Activated naive CD4-positive, alpha-beta T cell treated with anti-CD3 and anti-CD28 coated beads, Interleukin-2, amount 10 ng/mL, durations not matched to agents 7 days and 5 days (primary cell): ENCODE data around the gene CARD8.

Experiments used
- CTCF ChIA-PET: fragments of 350-600 bp; sonication (Branson Sonifier 250); formaldehyde crosslinking; loops from one replicate; lab custom pipeline; 2021; ENCODE audit warnings: antibody characterized with exemption; lab: Charles Lee
- DNase-seq: peaks from one replicate; pipeline ENCODE4 v3.0.0-alpha.2; 2020
- H3K27ac Mint-ChIP-seq: one replicate; pipeline ENCODE4 v1.8.0; 2021; ENCODE audit warnings: mild to moderate bottlenecking, moderate library complexity, mixed read lengths
- H3K27me3 Mint-ChIP-seq: one replicate; pipeline ENCODE4 v1.8.0; 2021; ENCODE audit warnings: mild to moderate bottlenecking, mixed read lengths
- H3K36me3 Mint-ChIP-seq: one replicate; pipeline ENCODE4 v1.8.0; 2021; ENCODE audit warnings: mixed read lengths
- H3K4me1 Mint-ChIP-seq: one replicate; pipeline ENCODE4 v1.8.0; 2021; ENCODE audit warnings: mixed read lengths
- H3K4me3 Mint-ChIP-seq: one replicate; pipeline ENCODE4 v1.8.0; 2021; ENCODE audit warnings: mild to moderate bottlenecking, moderate library complexity, mixed read lengths
- H3K9me3 Mint-ChIP-seq: one replicate; pipeline ENCODE4 v1.8.0; 2021; ENCODE audit warnings: mixed read lengths

The CARD8 gene

DNA sequence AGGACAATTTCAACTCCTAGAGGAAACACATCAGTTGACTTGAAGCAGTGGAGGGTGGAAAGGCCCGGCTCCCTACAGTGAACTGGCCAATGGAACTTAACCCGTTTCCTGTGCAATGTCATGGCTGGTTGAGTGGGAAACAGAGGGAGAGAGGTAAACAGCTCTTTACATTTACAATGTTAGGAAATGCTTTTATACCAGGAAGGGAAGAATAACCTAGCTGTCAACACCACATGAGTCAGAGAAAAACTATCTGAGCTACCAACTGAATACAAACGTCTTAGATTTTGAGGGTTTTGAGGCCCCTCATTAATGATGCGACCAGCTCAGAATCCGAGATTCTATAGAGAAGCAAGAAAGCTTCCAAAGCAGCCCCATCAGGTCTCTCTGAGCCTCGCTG, 36.7 kb downstream of the CARD8 start:
- H3K36me3 Mint-ChIP-seq, result peaks cover 64% of the 10 kb centered on the region
- no peaks in the 10 kb centered on the region for H3K9me3 Mint-ChIP-seq
- no peak overlapping the region for H3K4me3 Mint-ChIP-seq
- CTCF ChIA-PET, result interaction anchor here (0.9 to 2.2 kb wide), 3 partner anchors 15 to 95 kb away, joined by 3 to 7 read pairs (median 5); no protein-coding TSS in a partner anchor
- no peak for DNase-seq
- H3K27ac Mint-ChIP-seq, result no peak overlapping the region
- no peaks in the 10 kb centered on the region for H3K4me1 Mint-ChIP-seq
- no peaks in the 10 kb centered on the region for H3K27me3 Mint-ChIP-seq

- no peaks in the 10 kb centered on the region for H3K27me3 Mint-ChIP-seq
- peaks cover 61% of the 10 kb centered on the region for H3K36me3 Mint-ChIP-seq
- CTCF ChIA-PET, result interaction anchor here (0.8 kb wide), 1 partner anchor 18 kb away, joined by 3 read pairs; no protein-coding TSS in a partner anchor
- no peaks in the 10 kb centered on the region for H3K9me3 Mint-ChIP-seq
- no peak overlapping the region for H3K4me3 Mint-ChIP-seq
- no peak for DNase-seq
- no peak overlapping the region for H3K27ac Mint-ChIP-seq
- H3K4me1 Mint-ChIP-seq, result no peaks in the 10 kb centered on the region
Measured at GRCh38 chr19:48216933-48217332, 38.8 kb downstream of the CARD8 start.

- Mint-ChIP-seq H3K27me3 (no peaks in the 10 kb centered on the region), H3K9me3 (no peaks in the 10 kb centered on the region), H3K36me3 (peaks cover 61% of the 10 kb centered on the region), H3K4me3 (no peak overlapping the region), H3K27ac (no peak overlapping the region), H3K4me1 (peaks cover 9% of the 10 kb centered on the region)
- DNase-seq, result no peak
- CTCF ChIA-PET, result interaction anchor here (0.8 kb wide), 1 partner anchor 48 kb away, joined by 3 read pairs; no protein-coding TSS in a partner anchor
Measured at GRCh38 chr19:48213959-48214358, 41.8 kb downstream of the CARD8 start.

GRCh38 chr19:48210005-48210404, 45.7 kb downstream of the CARD8 start:
- Mint-ChIP-seq H3K27me3 (no peaks in the 10 kb centered on the region), H3K9me3 (no peaks in the 10 kb centered on the region), H3K4me3 (peak overlapping the region; percentile 6), H3K4me1 (peaks cover 26% of the 10 kb centered on the region), H3K36me3 (peaks cover 45% of the 10 kb centered on the region), H3K27ac (peak overlapping the region; percentile 50)
- no peak for DNase-seq
- CTCF ChIA-PET, result interaction anchor here (1.2 kb wide), 1 partner anchor 16 kb away, joined by 3 read pairs; no protein-coding TSS in a partner anchor

GRCh38 chr19:48206397-48207093, 49.2 kb downstream of the CARD8 start:
- no peak for DNase-seq
- Mint-ChIP-seq H3K4me3 (no peak overlapping the region), H3K4me1 (peaks cover 30% of the 10 kb centered on the region), H3K27ac (peak overlapping the region; percentile 24), H3K27me3 (no peaks in the 10 kb centered on the region), H3K36me3 (peaks cover 27% of the 10 kb centered on the region), H3K9me3 (no peaks in the 10 kb centered on the region)
- CTCF ChIA-PET, result no interaction called here

DNA sequence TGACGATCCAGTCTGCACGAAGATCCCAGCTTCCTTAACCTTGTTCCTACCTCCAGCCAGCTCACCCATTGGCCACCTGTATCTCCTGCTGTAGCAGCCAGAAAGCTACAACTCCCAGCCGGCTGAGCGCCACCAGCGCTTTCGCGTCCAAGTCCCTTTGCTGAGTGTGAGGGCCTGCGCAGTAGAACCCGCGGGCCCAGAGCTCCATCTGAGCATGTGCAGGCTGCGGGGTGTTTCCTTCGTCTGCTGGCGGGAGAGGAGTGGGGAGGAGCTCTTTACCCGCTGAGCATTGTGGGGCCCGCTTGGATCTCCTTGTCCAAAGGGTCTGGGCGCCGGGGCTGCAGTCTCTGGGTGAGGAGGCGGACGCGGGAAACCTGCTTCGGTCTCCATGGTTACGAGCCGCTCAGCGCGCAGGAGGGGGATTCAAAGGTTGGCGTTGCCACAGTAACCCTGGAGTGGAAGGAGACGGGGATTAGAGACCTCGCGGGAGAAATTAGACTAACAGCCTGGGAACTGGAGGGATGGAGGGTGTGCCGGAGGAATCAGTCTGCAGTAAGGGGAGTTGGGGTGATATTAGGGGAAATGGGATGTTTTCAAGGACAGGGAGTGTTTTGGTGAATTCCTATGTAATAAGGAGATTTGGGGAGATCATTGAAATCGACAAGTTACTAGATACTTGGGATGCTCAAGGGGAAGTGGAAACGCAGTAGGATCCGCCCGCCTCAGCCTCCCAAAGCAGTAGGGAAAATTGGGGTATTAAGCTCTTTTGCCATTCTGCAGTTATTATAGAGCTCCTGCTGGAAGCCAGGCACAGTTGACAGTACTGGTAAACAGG, 51.7 kb downstream of the CARD8 start:
- Mint-ChIP-seq H3K4me1 (peaks cover 23% of the 10 kb centered on the region), H3K27me3 (no peaks in the 10 kb centered on the region), H3K9me3 (no peaks in the 10 kb centered on the region), H3K4me3 (no peak overlapping the region), H3K27ac (no peak overlapping the region), H3K36me3 (peaks cover 15% of the 10 kb centered on the region)
- CTCF ChIA-PET, result interaction anchor here (0.6 to 2.9 kb wide), 10 partner anchors 9 to 240 kb away, joined by 3 to 19 read pairs (median 4); no protein-coding TSS in a partner anchor
- peak; percentile 95 for DNase-seq

DNA sequence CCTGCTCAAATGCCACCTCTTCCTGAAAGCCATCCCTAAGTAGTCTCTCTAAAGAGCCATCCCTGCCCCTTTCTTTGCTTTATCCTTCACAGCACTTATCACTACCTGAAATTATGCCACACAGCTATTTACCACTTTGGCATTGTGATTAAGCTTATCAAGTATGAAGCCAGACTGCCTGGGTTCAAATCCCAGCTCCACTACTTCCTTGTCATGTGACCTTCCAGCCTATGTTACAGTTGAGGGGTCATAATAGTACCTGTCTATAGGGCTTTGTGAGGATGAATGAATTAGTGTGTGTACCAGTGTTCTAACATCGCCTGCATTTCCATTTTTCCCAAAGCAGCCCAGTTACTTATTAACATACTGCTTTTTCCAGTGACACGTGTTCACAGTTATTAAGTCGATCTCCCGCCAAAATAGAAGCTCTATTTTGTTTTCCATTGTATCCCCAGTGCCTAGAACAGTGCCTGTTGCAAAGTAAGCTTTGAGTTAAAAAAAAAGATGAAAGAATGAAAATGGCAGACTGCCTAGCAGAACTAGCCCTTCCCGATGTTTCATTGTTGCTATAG, 52.4 kb downstream of the CARD8 start:
- Mint-ChIP-seq H3K27ac (no peak overlapping the region), H3K4me3 (no peak overlapping the region), H3K36me3 (peaks cover 14% of the 10 kb centered on the region), H3K4me1 (peaks cover 21% of the 10 kb centered on the region), H3K27me3 (no peaks in the 10 kb centered on the region), H3K9me3 (no peaks in the 10 kb centered on the region)
- CTCF ChIA-PET, result interaction anchor here (0.7 to 2.9 kb wide), 11 partner anchors 9 to 65 kb away, joined by 3 to 19 read pairs (median 4); no protein-coding TSS in a partner anchor
- DNase-seq, result no peak

- H3K9me3 Mint-ChIP-seq, result no peaks in the 10 kb centered on the region
- H3K27me3 Mint-ChIP-seq, result peaks cover 29% of the 10 kb centered on the region
- no peak for DNase-seq
- H3K4me3 Mint-ChIP-seq, result no peak overlapping the region
- peaks cover 8% of the 10 kb centered on the region for H3K36me3 Mint-ChIP-seq
- peaks cover 14% of the 10 kb centered on the region for H3K4me1 Mint-ChIP-seq
- no peak overlapping the region for H3K27ac Mint-ChIP-seq
- CTCF ChIA-PET, result no interaction called here
Measured at GRCh38 chr19:48196933-48197665, 58.6 kb downstream of the CARD8 start.

- CTCF ChIA-PET, result no interaction called here
- no peak for DNase-seq
- peaks cover 12% of the 10 kb centered on the region for H3K36me3 Mint-ChIP-seq
- no peak overlapping the region for H3K4me3 Mint-ChIP-seq
- H3K27ac Mint-ChIP-seq, result no peak overlapping the region
- peaks cover 10% of the 10 kb centered on the region for H3K4me1 Mint-ChIP-seq
- peaks cover 29% of the 10 kb centered on the region for H3K27me3 Mint-ChIP-seq
- H3K9me3 Mint-ChIP-seq, result no peaks in the 10 kb centered on the region
Measured at GRCh38 chr19:48196321-48196763, 59.4 kb downstream of the CARD8 start.

DNA sequence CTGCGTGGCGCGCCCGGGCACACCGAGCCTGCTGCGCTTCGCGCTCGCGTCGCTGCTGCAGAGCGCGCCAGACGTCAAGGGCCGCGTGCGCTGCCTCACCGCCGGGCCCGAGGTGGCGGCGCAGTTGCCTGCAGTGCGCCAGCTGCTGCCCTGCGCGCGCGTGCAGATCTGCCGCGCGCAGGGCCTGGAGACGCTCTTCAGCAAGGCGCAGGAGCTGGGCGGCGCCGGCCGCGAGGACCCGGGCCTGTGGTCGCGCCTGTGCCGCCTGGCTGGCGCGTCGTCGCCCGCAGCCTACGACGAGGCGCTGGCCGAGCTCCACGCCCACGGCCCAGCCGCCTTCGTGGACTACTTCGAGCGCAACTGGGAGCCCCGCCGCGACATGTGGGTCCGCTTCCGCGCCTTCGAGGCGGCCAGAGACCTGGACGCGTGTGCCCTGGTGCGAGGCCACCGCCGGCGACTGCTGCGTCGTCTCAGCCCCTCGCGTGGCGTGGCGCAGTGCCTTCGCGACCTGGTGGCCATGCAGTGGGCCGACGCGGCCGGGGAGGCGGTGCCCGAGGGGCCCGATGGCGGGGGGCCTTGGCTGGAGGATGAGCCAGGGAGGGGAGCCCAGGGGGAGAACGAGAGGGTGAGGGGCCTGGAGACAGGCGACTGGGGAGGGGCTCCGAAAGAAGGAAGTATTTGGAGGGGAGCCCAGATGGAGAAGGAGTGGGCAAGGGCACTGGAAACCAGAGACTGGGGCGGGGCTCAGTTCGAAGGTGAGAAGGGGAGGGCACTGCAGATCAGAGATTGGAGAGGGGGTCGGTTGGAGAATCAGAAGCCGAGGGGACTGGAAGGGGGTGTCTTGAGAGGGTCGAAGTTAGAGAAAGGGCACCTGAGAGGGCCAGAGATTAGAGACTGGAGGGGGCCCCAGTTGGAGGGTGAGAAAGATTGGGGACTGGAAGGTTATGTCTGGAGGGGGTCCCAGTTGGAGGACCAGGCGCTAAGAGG, 60.6 kb downstream of the CARD8 start:
- Mint-ChIP-seq H3K27me3 (peaks cover 29% of the 10 kb centered on the region), H3K27ac (peak overlapping the region; percentile 55), H3K9me3 (no peaks in the 10 kb centered on the region), H3K4me3 (no peak overlapping the region), H3K4me1 (peaks cover 16% of the 10 kb centered on the region), H3K36me3 (peaks cover 19% of the 10 kb centered on the region)
- CTCF ChIA-PET, result interaction anchor here (0.7 to 1.9 kb wide), 7 partner anchors 8 to 92 kb away, joined by 3 to 12 read pairs (median 5); no protein-coding TSS in a partner anchor
- DNase-seq, result no peak

GRCh38 chr19:48194041-48194843, 61.5 kb downstream of the CARD8 start:
- peak; percentile 55 for DNase-seq
- CTCF ChIA-PET, result interaction anchor here (0.7 to 1.9 kb wide), 7 partner anchors 9 to 91 kb away, joined by 3 to 12 read pairs (median 5); no protein-coding TSS in a partner anchor
- H3K9me3 Mint-ChIP-seq, result no peaks in the 10 kb centered on the region
- peaks cover 29% of the 10 kb centered on the region for H3K27me3 Mint-ChIP-seq
- no peak overlapping the region for H3K27ac Mint-ChIP-seq
- peaks cover 15% of the 10 kb centered on the region for H3K4me1 Mint-ChIP-seq
- H3K36me3 Mint-ChIP-seq, result peaks cover 19% of the 10 kb centered on the region
- no peak overlapping the region for H3K4me3 Mint-ChIP-seq

GRCh38 chr19:48192750-48193149, 63.0 kb downstream of the CARD8 start:
- CTCF ChIA-PET, result no interaction called here
- H3K9me3 Mint-ChIP-seq, result no peaks in the 10 kb centered on the region
- peaks cover 29% of the 10 kb centered on the region for H3K27me3 Mint-ChIP-seq
- DNase-seq, result no peak
- no peak overlapping the region for H3K4me3 Mint-ChIP-seq
- no peak overlapping the region for H3K27ac Mint-ChIP-seq
- peaks cover 15% of the 10 kb centered on the region for H3K4me1 Mint-ChIP-seq
- peaks cover 22% of the 10 kb centered on the region for H3K36me3 Mint-ChIP-seq
